GM12892 (cell line): ENCODE measurements around the gene OLFM1.

ENCODE experiments used
- POLR2A ChIP-seq: IDR thresholded peaks from 2 replicates; pipeline ENCODE4 v1.6.1; 2011; ENCODE audit warnings: low read depth, low read length, control low read depth
- POLR2AphosphoS5 ChIP-seq: IDR thresholded peaks from 2 replicates; pipeline ENCODE4 v1.6.1; 2011; ENCODE audit warnings: low read depth, low read length, control low read depth
- TAF1 ChIP-seq: IDR thresholded peaks from 2 replicates; pipeline ENCODE4 v1.6.1; 2011; ENCODE audit warnings: low read depth, mild to moderate bottlenecking, control low read depth, low read length, borderline replicate concordance

GRCh38 chr9:135105211-135105745, 17.8 kb downstream of the OLFM1 start:
- TF ChIP-seq POLR2AphosphoS5 (no peak), TAF1 (no peak), POLR2A (no peak)
